Upper lobe of left lung (tissue), 6 donors: ENCODE results near the gene FTSJ3. TPM values are rescaled to one million over a fixed set of nuclear protein-coding genes. Genes with fewer than 3 reads are reported as not detected.

Source experiments
- ATAC-seq, 2 donors: fragments of 200-7000 bp; cut with Tn5 transposase; one replicate each; pipeline ENCODE4 v1.9.1; 2022; ENCODE audit warnings: mild to moderate bottlenecking in 2 of 2, moderate library complexity in 2 of 2; ENCODE audit not compliant: low FRiP score in 2 of 2
- DNase-seq, 2 donors: peaks; one replicate each; pipeline ENCODE4 v3.0.0-alpha.2; 2019 to 2020
- H3K27ac ChIP-seq, 4 donors: fragments of 200-600 bp; sonication (generic); one replicate each; pipeline ENCODE4 v1.5.1; 2016 to 2019
- H3K27me3 ChIP-seq, 4 donors: fragments of 200-600 bp; sonication (generic); one replicate each; pipeline ENCODE4 v1.5.1; 2017 to 2019
- H3K36me3 ChIP-seq, 4 donors: fragments of 200-600 bp; sonication (generic); one replicate each; pipeline ENCODE4 v1.5.1; 2016 to 2019
- H3K4me1 ChIP-seq, 4 donors: fragments of 200-600 bp; sonication (generic); one replicate each; pipeline ENCODE4 v1.5.1; 2018 to 2019
- H3K4me3 ChIP-seq, 4 donors: fragments of 200-600 bp; sonication (generic); one replicate each; pipeline ENCODE4 v1.5.1; 2017 to 2019; ENCODE audit warnings: mild to moderate bottlenecking in 2 of 4, moderate library complexity in 1 of 4
- H3K9me3 ChIP-seq, 4 donors: fragments of 200-600 bp; sonication (generic); one replicate each; pipeline ENCODE4 v1.5.1; 2018 to 2019
- CTCF ChIP-seq, 6 experiments: fragments of 450-650 bp in 4 of 6; fragments of 200-600 bp in 2 of 6; sonication (generic) in 2 of 6; IDR thresholded peaks; one replicate each; pipeline ENCODE4 v1.5.1; 2016 to 2019; ENCODE audit warnings: antibody characterized with exemption in 6 of 6
- EP300 ChIP-seq, 4 donors: sonication (generic); formaldehyde crosslinking; IDR thresholded peaks; one replicate each; pipeline ENCODE4 v1.5.1; 2017; ENCODE audit warnings: antibody characterized with exemption in 4 of 4, control low read depth in 2 of 4
- POLR2A ChIP-seq, 4 donors: fragments of 450-650 bp; IDR thresholded peaks; one replicate each; pipeline ENCODE4 v1.5.1; 2016 to 2017; ENCODE audit warnings: antibody characterized with exemption in 4 of 4, mild to moderate bottlenecking in 2 of 4
- POLR2AphosphoS5 ChIP-seq, 2 donors: sonication (generic); formaldehyde crosslinking; IDR thresholded peaks; one replicate each; pipeline ENCODE4 v1.5.1; 2017; ENCODE audit warnings: antibody characterized with exemption in 2 of 2
- WGBS, 2 donors: methylation state at CpG; one replicate each; pipeline ENCODE4 v1.1.5; 2017 to 2018; 5-methylcytosine and 5-hydroxymethylcytosine counted together
- total RNA-seq, 6 donors: library from RNA; depleted of rRNA in 4 of 6; stranded (reverse); fragments of >200 nt in 4 of 6; gene quantifications; one replicate each; pipeline versions ENCODE4 v1.1.0 to v1.2.1, GENCODE V29; 2016 to 2021
- donor health status: DM: no; HTN: no; CAD: no; lungs with moderate emphysema.
- donor health status: DM: no; HTN: yes; CAD: no; lungs with severe emphysema.

The FTSJ3 gene
- total RNA-seq, 6 donors from 2014 or later = 24.7 to 75.4 (median 41.8) TPM

GRCh38 chr17:63819131-63819530 lies 8.3 kb downstream of the FTSJ3 start:
- ATAC-seq = no peak

GRCh38 chr17:63817736-63818385 lies 9.6 kb downstream of the FTSJ3 start:
- no peaks in the 10 kb centered on the region for H3K9me3 ChIP-seq
- no peak overlapping the region for H3K4me3 ChIP-seq
- peaks cover 0 to 6% (median 2%) of the 10 kb centered on the region in 4 donors for H3K4me1 ChIP-seq
- H3K27ac ChIP-seq = no peak overlapping the region
- WGBS, 2 donors = 93 to 96% methylated on average over 25 to 27 of the region's 27 CpGs
- ATAC-seq (no peak), DNase-seq (no peak)
- no peaks in the 10 kb centered on the region for H3K27me3 ChIP-seq
- H3K36me3 ChIP-seq = peaks cover 60 to 100% (median 94%) of the 10 kb centered on the region in 4 donors
- TF ChIP-seq POLR2AphosphoS5 (IDR thresholded peaks at IDR 0.05) (no peak), EP300 (IDR thresholded peaks at IDR 0.05) (no peak), CTCF (IDR thresholded peaks at IDR 0.05) (no peak), POLR2A (IDR thresholded peaks at IDR 0.05) (no peak)

More at GRCh38 chr17:63819131-63819530, 8.3 kb downstream of the FTSJ3 start:
- Histone ChIP-seq H3K4me3 (no peak overlapping the region), H3K9me3 (no peaks in the 10 kb centered on the region), H3K27me3 (no peaks in the 10 kb centered on the region), H3K27ac (peak overlapping the region in 2 of 4 donors; percentile 30 to 50), H3K36me3 (peaks cover 55 to 100% (median 92%) of the 10 kb centered on the region in 4 donors), H3K4me1 (peaks cover 0 to 6% (median 2%) of the 10 kb centered on the region in 4 donors)
- TF ChIP-seq POLR2AphosphoS5 (IDR thresholded peaks at IDR 0.05) (no peak), EP300 (IDR thresholded peaks at IDR 0.05) (no peak), CTCF (IDR thresholded peaks at IDR 0.05) (no peak), POLR2A (IDR thresholded peaks at IDR 0.05) (no peak)
- no peak for DNase-seq
- 73 to 77% methylated on average over 6 of the region's 6 CpGs for WGBS, 2 donors

- H3K36me3 ChIP-seq = peaks cover 68 to 100% (median 95%) of the 10 kb centered on the region in 4 donors
- no peak for DNase-seq
Observed at GRCh38 chr17:63816669-63817068, 10.8 kb downstream of the FTSJ3 start.

GRCh38 chr17:63816123-63816522 lies 11.3 kb downstream of the FTSJ3 start:
- no peak for TF ChIP-seq POLR2A (IDR thresholded peaks at IDR 0.05)
- TF ChIP-seq CTCF (IDR thresholded peaks at IDR 0.05) = no peak
- TF ChIP-seq POLR2AphosphoS5 (IDR thresholded peaks at IDR 0.05) = no peak
- TF ChIP-seq EP300 (IDR thresholded peaks at IDR 0.05) = no peak
- 89 to 92% methylated on average over 2 of the region's 2 CpGs for WGBS, 2 donors
- Histone ChIP-seq H3K27me3 (no peaks in the 10 kb centered on the region), H3K27ac (no peak overlapping the region), H3K9me3 (no peaks in the 10 kb centered on the region), H3K4me3 (no peak overlapping the region), H3K4me1 (peaks cover 0 to 6% (median 2%) of the 10 kb centered on the region in 4 donors), H3K36me3 (peaks cover 69 to 100% (median 95%) of the 10 kb centered on the region in 4 donors)
- ATAC-seq = no peak
- no peak for DNase-seq

More at GRCh38 chr17:63816669-63817068, 10.8 kb downstream of the FTSJ3 start:
- H3K4me3 ChIP-seq = no peak overlapping the region
- no peak overlapping the region for H3K27ac ChIP-seq
- H3K4me1 ChIP-seq = peaks cover 0 to 6% (median 2%) of the 10 kb centered on the region in 4 donors
- H3K9me3 ChIP-seq = no peaks in the 10 kb centered on the region
- no peak for TF ChIP-seq POLR2AphosphoS5 (IDR thresholded peaks at IDR 0.05)
- H3K27me3 ChIP-seq = no peaks in the 10 kb centered on the region
- ATAC-seq = no peak
- WGBS, 2 donors = 85 to 88% methylated on average over 4 of the region's 4 CpGs

- 86 to 89% methylated on average over 9 of the region's 9 CpGs for WGBS, 2 donors
- TF ChIP-seq POLR2AphosphoS5 (IDR thresholded peaks at IDR 0.05) = no peak
- TF ChIP-seq EP300 (IDR thresholded peaks at IDR 0.05) = no peak
- no peak for TF ChIP-seq POLR2A (IDR thresholded peaks at IDR 0.05)
- TF ChIP-seq CTCF (IDR thresholded peaks at IDR 0.05) = no peak
- DNase-seq = no peak
- no peak for ATAC-seq
- Histone ChIP-seq H3K9me3 (no peaks in the 10 kb centered on the region), H3K27me3 (no peaks in the 10 kb centered on the region), H3K4me3 (no peak overlapping the region), H3K4me1 (no peaks in the 10 kb centered on the region), H3K27ac (no peak overlapping the region), H3K36me3 (peaks cover 64 to 100% (median 81%) of the 10 kb centered on the region in 4 donors)
Observed at GRCh38 chr17:63809970-63810369, 17.5 kb downstream of the FTSJ3 start.
